ENCODE results near the gene SLC26A1.

SLC26A1 gene

DNA sequence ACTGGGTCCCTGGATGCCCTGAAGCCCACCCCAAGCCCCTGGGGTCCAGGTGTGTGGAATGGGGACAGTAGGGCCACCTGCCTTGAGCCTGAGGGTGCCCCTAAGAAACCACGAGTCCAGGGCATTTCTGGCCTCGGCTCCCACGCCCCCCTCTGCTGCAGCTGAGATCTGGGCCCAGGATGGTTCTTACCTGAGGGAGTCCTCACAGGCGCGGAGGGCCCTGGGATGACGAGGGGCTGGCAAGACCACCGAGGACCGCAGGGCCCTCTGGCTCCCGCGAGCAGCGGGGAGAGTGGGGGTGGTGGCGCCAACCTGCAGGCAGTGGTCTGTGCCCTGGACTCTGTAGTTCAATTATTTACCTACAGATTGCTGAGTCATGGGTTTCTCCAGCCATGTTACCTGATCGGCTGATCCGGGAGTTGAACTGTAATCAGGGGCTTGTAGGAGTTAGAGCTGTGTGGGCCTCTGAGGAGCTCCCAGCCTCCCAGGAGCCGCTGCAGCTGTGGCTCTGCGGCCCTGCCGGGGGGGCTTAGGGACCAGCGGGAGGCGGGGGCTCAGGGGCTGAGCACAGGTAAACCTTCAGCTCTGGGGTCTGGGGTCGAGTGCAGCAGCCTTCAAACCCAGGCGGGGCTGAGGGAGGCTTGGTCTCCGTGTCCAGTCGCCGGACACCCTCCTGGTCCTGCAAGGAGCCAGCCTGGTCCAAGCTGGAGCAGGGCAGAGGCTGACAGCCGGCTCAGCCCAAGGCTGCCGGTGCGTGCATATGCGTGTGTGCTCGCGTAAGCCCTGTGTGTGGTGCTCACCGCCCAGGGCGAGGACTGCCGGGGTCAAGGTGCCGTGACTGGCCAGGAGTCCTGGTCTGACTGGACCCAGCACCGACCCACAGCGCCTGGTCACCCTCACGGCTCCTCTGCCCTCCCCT is at the start of gene SLC26A1:
SLC26A1 (minus strand) TSS at position 294 of the 919 bp plus-strand sequence. CDS start 1,701 bp downstream, outside the sequence.
- no peak for DNase-seq

DNA sequence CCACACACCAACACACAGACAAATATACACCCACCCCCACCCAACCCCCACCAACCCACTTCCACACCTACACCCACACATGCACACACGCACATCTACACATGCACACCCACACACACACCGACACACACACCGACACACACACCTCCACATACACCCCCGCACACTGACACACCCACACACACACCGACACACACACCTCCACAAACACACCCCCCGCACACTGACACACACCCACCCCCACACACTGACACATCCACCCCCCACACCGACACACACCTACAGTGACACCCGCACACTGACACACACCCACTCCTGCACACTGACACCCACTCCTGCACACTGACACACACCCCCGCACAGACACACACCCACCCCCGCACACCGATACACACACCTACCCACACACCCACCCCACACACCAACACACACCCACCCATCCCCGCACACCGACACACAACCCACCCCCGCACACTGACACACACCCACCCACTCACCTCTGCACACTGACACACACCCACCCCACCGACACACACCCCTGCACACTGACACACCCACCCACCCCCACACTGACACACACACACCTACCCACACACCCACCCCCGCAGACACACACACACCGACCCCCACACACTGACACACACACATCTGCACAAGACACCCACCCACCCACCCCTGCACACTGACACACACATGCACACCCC is 49.3 kb upstream of the SLC26A1 start:
- DNase-seq: no peak

GRCh38 chr4:1041936-1042330 is 48.7 kb upstream of the SLC26A1 start:
- no peak for DNase-seq

GRCh38 chr4:1041147-1041935 is 48.1 kb upstream of the SLC26A1 start:
- DNase-seq: no peak

DNA sequence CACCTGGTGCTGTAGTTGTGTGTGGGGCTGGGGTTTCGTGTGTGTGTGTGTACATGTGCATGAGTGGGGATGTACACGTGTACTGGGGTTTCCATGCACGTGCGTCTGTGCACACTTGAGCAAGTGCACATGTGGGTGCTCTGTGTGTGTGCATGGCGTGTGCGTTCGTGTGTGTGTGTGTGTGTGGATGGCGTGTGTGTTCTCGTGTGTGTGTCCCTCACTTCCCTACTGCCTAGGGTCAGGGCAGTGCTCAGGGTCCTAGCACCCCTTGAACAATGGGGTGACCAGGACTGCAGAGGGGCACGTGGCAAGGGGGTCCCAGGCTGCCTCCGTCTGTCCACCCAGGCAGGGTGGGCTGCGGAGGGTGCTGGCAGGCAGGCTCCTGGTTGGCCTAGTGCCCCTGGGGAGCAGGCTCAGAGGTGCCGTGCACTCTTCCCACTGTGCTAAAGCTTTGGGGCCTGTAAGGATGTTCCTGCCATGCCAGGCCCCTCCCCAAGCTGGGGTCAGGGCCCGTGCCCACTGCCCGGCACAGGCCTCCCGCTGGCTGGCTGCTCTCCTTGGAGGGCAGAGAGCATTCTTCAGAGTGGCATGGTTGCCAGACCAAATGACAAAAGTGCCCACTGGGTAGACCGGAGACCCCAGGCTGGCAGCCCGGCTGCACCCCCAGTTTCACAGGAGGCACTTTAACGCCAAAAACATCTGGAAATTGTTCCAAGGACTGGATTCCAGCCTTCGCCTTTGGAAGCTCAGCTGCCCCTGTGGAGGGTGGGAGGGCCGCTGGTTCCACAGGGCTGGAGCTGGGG is 47.3 kb upstream of the SLC26A1 start:
- DNase-seq: no peak

DNA sequence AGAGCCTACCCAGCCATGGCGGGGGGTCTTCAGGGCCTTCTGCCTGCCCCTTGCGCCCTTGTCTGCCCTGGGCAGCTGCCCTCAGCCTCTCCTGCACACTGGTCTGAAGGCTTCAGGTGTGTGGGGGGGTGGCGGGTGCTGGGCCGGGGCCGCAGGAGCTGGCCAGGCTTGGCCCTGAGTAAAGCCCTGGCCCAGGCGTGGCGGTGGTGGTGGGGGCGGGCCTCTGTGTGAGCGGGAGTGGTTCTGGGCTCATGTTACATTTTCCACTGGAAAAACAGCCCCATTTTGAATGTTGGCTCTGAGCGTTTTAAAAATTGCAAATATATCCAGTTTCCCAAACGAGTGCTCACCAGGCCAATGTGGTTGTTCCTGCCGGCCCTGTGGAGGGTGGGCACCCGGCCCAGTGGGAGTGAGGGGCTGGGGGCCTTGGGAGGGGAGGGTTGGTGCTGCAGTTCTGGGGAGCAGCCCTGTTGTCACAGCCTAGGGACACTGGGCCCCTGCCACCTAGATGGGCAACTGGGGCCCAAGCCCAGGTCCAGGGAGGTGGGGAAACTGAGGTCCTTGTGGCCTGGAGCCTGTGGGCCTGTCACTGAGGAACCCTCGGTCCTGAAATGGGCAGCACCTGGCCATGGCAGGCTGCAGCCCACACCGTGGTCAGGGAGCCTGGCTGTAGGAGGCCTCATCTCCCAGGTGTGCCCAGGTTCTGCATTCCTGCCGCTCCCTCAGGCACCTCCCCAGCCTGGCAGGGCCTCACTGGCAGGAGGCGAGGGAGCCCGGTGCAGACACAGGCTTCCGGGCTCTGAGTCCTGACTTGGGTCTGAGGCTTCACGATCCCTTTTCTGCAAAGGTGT is 46.5 kb upstream of the SLC26A1 start:
- no peak for DNase-seq

DNA sequence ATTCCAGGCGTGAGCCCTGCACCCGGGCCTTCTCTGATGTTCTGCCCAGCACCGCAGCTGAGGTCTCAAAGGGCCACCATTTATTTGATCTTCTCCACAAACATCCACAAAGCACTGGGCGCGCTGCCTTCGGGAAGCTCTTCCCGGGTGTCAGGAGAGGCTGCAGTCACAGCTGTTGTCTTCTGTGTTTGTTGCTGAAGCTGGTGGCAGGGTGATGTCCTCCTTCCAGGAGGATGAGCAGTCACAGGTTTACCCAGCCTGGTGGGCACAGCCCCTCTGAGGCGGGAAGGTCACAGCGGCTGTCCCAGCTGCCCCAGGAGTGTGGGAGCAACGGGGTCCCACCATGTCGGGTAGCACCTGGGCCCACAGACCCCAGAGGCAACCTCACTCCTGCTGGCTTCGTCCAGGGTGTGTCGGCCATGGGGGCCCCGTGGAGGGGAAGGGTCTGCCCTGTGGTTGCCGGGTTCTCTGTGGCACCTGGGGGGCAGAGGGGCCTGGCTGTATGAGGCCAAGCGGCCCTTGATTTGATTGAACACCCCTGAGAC is 45.8 kb upstream of the SLC26A1 start:
- no peak for DNase-seq

DNA sequence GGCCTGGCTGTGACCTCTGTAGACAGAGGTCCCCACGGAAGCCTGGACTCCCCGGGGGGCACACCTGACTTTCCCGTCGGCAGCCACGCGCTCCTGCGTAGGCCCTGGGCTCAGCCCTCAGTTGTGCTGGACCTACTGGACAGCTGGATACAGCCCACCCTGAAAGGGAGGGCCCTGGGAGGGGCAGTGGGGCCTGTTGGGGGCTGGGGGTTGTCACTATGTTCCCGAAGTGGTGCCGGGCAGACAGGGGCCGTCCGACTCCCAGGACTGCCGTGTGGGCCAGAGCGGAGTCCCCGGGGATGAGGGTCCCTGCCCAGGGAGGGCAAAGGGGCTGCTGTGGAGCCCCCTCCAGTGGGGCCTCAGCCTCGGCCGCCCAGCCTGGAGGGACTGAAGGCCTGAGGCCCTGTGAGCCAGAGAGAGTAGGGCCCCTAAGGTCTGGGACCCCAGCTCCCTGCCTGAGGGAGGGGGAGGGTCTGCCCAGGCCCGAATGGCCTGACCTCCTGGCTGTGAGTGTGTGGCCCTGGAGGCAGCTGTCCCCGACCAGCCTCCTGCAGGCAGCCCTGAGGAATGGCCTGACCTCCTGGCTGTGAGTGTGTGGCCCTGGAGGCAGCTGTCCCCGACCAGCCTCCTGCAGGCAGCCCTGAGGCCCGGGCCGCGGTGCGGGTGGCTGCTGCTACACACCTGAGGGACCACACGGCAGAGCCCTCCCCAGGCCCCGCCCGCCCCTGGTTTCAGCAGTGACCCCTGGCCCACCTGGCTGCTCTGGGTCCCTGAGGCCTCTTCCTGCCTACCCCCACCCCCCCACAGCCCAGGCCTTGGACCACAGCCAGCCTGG is 44.0 kb upstream of the SLC26A1 start:
- DNase-seq: no peak

DNA sequence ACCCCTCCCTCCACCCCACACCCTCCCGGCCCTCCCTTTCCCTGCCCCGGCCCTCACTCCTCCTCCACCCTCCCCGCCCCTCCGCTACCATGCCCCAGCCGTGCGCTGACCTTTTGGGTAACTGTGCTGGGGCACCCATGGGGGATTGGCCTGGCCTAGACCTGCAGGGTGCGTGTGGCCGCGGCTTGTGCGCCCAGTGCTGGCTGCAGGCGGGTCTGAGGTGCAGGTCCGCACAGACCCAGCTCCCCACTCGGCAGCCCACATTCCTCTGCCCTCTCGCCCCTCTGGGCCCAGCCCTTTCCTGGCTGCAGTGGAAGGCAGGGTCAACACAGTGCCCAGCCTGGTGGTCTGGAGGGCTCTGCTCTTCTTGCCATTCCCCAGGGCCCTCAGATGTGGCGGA is 42.9 kb upstream of the SLC26A1 start:
- DNase-seq: no peak

- DNase-seq: no peak
Measured at GRCh38 chr4:1035510-1035909, 42.3 kb upstream of the SLC26A1 start.

- no peak for DNase-seq
Measured at GRCh38 chr4:1033840-1034551, 40.8 kb upstream of the SLC26A1 start.

GRCh38 chr4:1032861-1033260 is 39.7 kb upstream of the SLC26A1 start:
- DNase-seq: no peak

GRCh38 chr4:1031956-1032795 is 39.0 kb upstream of the SLC26A1 start:
- DNase-seq: no peak

DNA sequence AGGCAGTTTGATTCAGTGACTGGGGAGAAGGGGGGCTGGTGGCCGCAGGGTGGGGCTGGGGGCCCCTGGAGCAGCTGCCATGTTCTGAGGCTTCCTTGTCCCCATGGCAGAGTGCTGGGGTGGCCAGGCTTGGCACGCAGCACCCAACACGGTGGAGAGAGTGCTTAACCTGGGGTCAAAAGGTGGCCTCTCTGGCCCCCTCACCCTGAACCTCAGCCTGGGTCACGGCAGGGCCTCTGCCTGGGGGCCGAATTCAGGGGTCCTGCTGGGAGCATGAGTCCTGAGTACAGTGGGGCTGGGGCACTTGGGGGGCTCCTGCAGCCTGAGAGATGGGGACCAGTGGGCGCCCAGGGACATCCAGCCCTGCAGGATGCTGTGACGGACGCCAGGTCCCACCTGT is 38.1 kb upstream of the SLC26A1 start:
- DNase-seq: no peak

GRCh38 chr4:1030559-1030958 is 37.4 kb upstream of the SLC26A1 start:
- DNase-seq: no peak

DNA sequence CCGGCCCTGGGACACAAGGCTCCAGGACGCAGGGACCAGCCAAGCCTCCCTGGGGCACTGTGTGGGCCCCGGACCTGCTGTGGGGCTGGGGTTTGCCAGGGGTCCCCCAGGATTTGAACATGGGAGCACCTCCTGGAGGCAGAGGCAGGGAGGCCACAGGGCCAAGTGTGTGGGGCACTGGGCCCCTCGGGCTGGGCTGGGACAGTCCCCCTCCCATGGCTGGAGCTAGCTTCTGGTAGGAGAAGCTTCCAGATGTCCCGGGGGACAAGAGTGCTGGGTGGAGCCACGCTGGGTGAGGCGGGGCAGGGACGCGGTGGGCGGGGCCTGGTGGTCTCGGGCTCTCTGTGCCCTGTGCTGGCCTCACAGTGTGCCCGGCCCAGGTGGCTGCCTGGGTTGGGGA is 36.8 kb upstream of the SLC26A1 start:
- no peak for DNase-seq

DNA sequence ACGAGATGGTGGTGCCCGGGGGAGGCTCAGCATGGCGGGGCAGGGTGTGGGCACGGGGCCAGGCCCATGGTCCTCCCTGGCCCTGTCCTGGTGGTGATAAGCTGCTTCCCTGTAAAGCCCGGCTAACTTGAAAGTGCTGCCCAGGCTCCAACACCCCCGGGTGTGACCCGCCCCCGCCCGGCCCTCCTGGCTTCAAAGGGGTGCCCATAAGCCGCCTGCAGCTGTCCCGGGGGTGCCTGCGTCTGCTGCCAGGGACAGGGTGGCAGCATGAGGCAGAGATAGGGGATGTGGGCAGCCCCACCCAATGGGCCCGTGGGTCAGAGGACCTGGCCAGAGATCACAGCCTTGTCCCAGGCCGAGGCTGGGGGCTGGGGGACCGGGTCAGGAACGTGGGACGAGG is 36.3 kb upstream of the SLC26A1 start:
- DNase-seq: no peak

GRCh38 chr4:1028574-1029220 is 35.5 kb upstream of the SLC26A1 start:
- DNase-seq: no peak
